Measurements from ENCODE around the gene EMP1. TPM values are rescaled to one million over a fixed set of nuclear protein-coding genes. Genes with fewer than 3 reads are reported as not detected.

EMP1 gene
- total RNA-seq, 3 donors from 2014 or later: 245 to 680 (median 667) TPM

DNA sequence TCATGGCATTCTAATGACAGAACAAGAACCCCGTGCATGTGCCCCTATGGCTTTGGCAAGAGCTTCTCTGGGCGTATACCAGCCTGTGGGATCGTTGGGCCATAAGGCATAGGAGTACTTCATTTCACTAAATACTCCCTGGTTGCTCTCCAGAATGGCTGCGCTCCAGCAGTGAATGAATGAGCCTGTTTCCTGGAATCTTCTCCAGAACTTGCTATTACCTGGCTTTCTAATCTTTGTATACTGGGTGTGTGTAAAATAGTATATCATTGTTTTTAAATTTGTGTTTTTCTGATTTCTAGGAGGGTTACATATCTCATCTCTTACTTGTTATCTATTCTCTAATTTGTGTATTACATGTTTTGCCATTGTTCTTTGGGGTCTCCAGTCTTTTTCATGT is 28.6 kb upstream of the EMP1 start:
- Histone ChIP-seq H3K4me1 (ENCODE audit: low read depth) (no peaks in the 10 kb centered on the region), H3K4me3 (no peak overlapping the region), H3K36me3 (ENCODE audit: low read depth) (no peaks in the 10 kb centered on the region), H3K9me3 (no peaks in the 10 kb centered on the region)
- intact Hi-C loops (cut with DNase I, micrococcal nuclease): no loop called here
- ATAC-seq (no peak), DNase-seq (no peak)
- TF ChIP-seq, protein P1, sequence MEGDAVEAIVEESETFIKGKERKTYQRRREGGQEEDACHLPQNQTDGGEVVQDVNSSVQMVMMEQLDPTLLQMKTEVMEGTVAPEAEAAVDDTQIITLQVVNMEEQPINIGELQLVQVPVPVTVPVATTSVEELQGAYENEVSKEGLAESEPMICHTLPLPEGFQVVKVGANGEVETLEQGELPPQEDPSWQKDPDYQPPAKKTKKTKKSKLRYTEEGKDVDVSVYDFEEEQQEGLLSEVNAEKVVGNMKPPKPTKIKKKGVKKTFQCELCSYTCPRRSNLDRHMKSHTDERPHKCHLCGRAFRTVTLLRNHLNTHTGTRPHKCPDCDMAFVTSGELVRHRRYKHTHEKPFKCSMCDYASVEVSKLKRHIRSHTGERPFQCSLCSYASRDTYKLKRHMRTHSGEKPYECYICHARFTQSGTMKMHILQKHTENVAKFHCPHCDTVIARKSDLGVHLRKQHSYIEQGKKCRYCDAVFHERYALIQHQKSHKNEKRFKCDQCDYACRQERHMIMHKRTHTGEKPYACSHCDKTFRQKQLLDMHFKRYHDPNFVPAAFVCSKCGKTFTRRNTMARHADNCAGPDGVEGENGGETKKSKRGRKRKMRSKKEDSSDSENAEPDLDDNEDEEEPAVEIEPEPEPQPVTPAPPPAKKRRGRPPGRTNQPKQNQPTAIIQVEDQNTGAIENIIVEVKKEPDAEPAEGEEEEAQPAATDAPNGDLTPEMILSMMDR (IDR thresholded peaks at IDR 0.05): no peak

DNA sequence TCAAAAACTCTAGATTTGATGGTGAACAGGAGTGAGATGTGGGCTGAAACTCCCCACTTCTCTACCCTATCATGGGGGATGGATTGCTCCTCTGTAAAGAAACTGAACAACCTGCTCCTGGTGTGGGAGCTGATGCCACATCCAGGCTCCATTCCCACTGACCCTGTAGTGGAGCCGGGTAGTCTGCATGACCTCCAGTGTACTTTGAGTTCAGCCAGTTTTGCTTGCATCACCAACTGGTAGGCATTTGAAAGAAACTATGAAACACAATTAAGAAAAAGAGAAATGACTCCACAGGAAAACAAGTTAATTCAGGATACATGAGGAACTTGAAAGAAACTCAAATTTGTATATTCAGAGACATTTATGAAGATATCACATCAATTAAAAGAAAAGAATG is 27.3 kb upstream of the EMP1 start:
- no peaks in the 10 kb centered on the region for H3K4me1 ChIP-seq (ENCODE audit: low read depth)
- intact Hi-C loops (cut with DNase I, micrococcal nuclease): no loop called here
- DNase-seq (no peak), ATAC-seq (no peak)
- H3K4me3 ChIP-seq: no peak overlapping the region
- TF ChIP-seq, protein P1 (IDR thresholded peaks at IDR 0.05): no peak
- no peaks in the 10 kb centered on the region for H3K36me3 ChIP-seq (ENCODE audit: low read depth)
- no peaks in the 10 kb centered on the region for H3K9me3 ChIP-seq

DNA sequence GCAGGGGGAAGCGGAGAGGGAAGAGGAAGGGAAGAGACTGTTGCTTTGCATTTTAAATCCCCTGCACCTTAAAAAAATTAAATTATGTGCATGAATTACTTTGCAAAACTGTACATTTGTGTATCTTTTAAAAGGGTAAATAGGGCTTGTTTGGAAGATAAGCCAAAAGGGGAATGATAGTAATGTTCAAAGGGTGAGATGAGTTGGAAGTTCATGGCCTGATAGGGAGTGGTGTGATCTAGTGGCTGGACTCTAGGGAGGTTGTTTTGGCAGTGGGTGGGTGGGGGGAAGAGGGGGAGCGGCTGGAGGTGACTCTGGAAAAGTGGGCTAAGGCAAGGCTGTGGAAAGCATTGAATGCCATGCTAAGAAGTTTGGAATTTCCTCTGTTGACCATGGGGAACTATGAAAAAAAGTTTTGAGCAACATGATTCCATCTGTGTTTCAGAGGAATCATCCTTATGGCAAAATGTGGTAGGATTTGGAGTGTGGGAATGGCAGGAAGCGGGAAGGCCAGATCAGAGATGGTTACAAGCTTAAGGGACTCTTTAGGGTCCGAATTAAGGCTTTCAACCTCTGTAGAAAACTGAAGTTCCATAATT is 25.5 kb upstream of the EMP1 start:
- intact Hi-C loops (cut with DNase I, micrococcal nuclease): no loop called here
- ATAC-seq: no peak
- no peaks in the 10 kb centered on the region for H3K36me3 ChIP-seq (ENCODE audit: low read depth)
- DNase-seq: no peak
- no peak overlapping the region for H3K4me3 ChIP-seq
- TF ChIP-seq, protein P1 (IDR thresholded peaks at IDR 0.05): no peak
- no peaks in the 10 kb centered on the region for H3K4me1 ChIP-seq (ENCODE audit: low read depth)
- no peaks in the 10 kb centered on the region for H3K9me3 ChIP-seq

DNA sequence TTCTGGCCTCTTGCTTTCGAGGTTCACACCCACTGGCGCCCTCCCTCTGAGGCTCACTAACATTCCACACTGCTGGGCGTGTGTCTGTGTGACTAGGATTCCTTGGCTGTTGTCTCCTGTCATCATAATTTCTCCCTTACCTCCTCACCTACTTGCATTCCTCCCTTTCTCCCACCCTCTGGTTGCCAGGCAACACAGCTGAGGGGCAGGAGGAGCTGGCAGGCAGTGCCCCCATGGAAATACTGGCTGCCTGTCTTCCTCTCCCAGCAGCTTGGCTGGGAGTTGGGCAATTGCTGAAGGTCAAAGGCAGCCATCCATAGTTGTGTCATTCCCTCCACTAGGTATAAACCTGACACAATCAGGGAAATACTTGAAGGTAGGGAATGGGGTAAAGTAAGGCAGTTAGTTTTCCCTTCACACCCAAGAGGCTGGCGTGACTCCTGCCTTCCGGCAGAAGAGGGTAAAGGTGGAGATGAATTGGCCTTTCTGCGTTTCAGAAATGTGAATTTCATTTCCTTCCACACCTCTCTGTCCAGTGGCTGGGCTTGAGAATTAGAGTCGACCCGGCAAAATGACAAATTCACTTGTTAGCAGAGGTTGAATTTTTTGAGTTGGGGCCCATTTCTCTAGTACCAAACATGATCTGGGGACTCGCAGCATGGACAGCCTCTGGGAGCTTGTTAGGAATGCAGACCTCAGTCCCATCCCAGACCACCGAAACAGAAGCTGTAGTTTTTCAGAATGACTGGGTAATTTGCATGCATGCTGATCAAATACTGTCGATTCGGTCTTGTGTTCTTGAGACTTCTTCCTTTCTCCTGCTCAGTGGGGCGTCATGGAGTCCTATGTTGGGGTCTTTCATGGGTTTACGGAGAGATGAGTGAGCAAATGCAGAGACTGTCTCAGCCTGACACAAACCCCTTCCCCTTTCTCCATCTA is 24.3 kb upstream of the EMP1 start:
- peak; percentile 73 for ATAC-seq
- Histone ChIP-seq H3K9me3 (no peaks in the 10 kb centered on the region), H3K4me1 (ENCODE audit: low read depth) (no peaks in the 10 kb centered on the region), H3K4me3 (no peak overlapping the region), H3K36me3 (ENCODE audit: low read depth) (no peaks in the 10 kb centered on the region)
- intact Hi-C loops (cut with DNase I, micrococcal nuclease): no loop called here
- TF ChIP-seq, protein P1 (IDR thresholded peaks at IDR 0.05): no peak
- DNase-seq: no peak

- DNase-seq (peak in 1 of 3 donors; percentile 16), ATAC-seq (peak; percentile 63)
- intact Hi-C loops (cut with DNase I, micrococcal nuclease): no loop called here
- H3K4me1 ChIP-seq (ENCODE audit: low read depth): no peaks in the 10 kb centered on the region
- TF ChIP-seq, protein P1 (IDR thresholded peaks at IDR 0.05): no peak
- H3K36me3 ChIP-seq (ENCODE audit: low read depth): no peaks in the 10 kb centered on the region
- H3K4me3 ChIP-seq: no peak overlapping the region
- H3K9me3 ChIP-seq: no peaks in the 10 kb centered on the region
These were observed 23.3 kb upstream of the EMP1 start for GRCh38 chr12:13173012-13173932.

All from mucosa of descending colon (tissue), 3 donors.